GM23248 (cell line): ENCODE data around the gene OTOA. TPM values are rescaled to one million over a fixed set of nuclear protein-coding genes. Genes with fewer than 3 reads are reported as not detected.

Experiments used
- DNase-seq: peaks from one replicate; pipeline ENCODE4 v3.0.0-alpha.2; 2015
- H2AFZ ChIP-seq: fragments of 200-600 bp; sonication (generic); 2 replicates; pipeline ENCODE4 v1.6.1; 2016; ENCODE audit warnings: antibody characterized with exemption
- H3F3A ChIP-seq: fragments of 200-600 bp; sonication (generic); 2 replicates; pipeline ENCODE4 v1.6.1; 2016; ENCODE audit warnings: mild to moderate bottlenecking, antibody characterized with exemption, mixed run types; ENCODE audit not compliant: insufficient read depth
- H3K27ac ChIP-seq: fragments of 200-600 bp; sonication (generic); 2 replicates; pipeline ENCODE4 v1.5.1; 2016; ENCODE audit warnings: mild to moderate bottlenecking
- H3K27me3 ChIP-seq: fragments of 200-600 bp; sonication (generic); replicated peaks from 2 replicates; pipeline ENCODE4 v1.6.1; 2016; ENCODE audit warnings: mild to moderate bottlenecking; ENCODE audit not compliant: insufficient read depth
- H3K36me3 ChIP-seq: fragments of 200-600 bp; sonication (generic); 2 replicates; pipeline ENCODE4 v1.6.1; 2016; ENCODE audit warnings: low read depth, mild to moderate bottlenecking
- H3K4me1 ChIP-seq: fragments of 200-600 bp; sonication (generic); 2 replicates; pipeline ENCODE4 v1.6.1; 2016; ENCODE audit warnings: mild to moderate bottlenecking; ENCODE audit not compliant: insufficient read depth
- H3K4me2 ChIP-seq: fragments of 200-600 bp; sonication (generic); one replicate; pipeline ENCODE4 v1.6.1; 2016; ENCODE audit warnings: mild to moderate bottlenecking; ENCODE audit not compliant: unreplicated experiment
- H3K4me3 ChIP-seq: fragments of 200-600 bp; sonication (generic); 2 replicates; pipeline ENCODE4 v1.5.1; 2016; ENCODE audit warnings: mild to moderate bottlenecking
- H3K79me2 ChIP-seq: fragments of 200-600 bp; sonication (generic); 2 replicates; pipeline ENCODE4 v1.6.1; 2016; ENCODE audit warnings: mild to moderate bottlenecking; ENCODE audit not compliant: insufficient read depth
- H3K9ac ChIP-seq: fragments of 200-600 bp; sonication (generic); 2 replicates; pipeline ENCODE4 v1.6.1; 2016; ENCODE audit warnings: mild to moderate bottlenecking
- H3K9me2 ChIP-seq: fragments of 200-600 bp; sonication (generic); 2 replicates; pipeline ENCODE4 v1.6.1; 2016; ENCODE audit warnings: mixed run types, mild to moderate bottlenecking, moderate library complexity; ENCODE audit not compliant: insufficient read depth
- H3K9me3 ChIP-seq: fragments of 200-600 bp; sonication (generic); one replicate; pipeline ENCODE4 v1.6.1; 2017; ENCODE audit warnings: low read depth
- H4K20me1 ChIP-seq: fragments of 200-600 bp; sonication (generic); 2 replicates; pipeline ENCODE4 v1.6.0; 2016; ENCODE audit not compliant: insufficient read depth
- EZH2 ChIP-seq: fragments of 200-600 bp; sonication (generic); IDR thresholded peaks from 2 replicates; pipeline ENCODE4 v1.6.1; 2018; ENCODE audit warnings: antibody characterized with exemption, mild to moderate bottlenecking; ENCODE audit not compliant: insufficient read depth, poor library complexity, severe bottlenecking
- EZH2phosphoT487 ChIP-seq: fragments of 200-600 bp; sonication (generic); IDR thresholded peaks from 2 replicates; pipeline ENCODE4 v1.6.1; 2018; ENCODE audit warnings: antibody characterized with exemption, moderate library complexity, mild to moderate bottlenecking, low read depth; ENCODE audit not compliant: insufficient read depth
- WGBS, 2 experiments: methylation state at CpG; one replicate each; pipeline ENCODE4 v1.1.6; 2015 to 2017; ENCODE audit warnings: low lambda C conversion rate in 2 of 2, low coverage in 1 of 2; ENCODE audit errors: missing lambda C conversion rate in 2 of 2; 5-methylcytosine and 5-hydroxymethylcytosine counted together
- in situ Hi-C: fragments of 300-500 bp; cut with MboI; formaldehyde crosslinking; loops from 2 replicates; pipeline ENCODE4 v1.15.0; 2020
- polyA plus RNA-seq: library from polyadenylated mRNA; unstranded; fragments of >200 nt; fragmentation: Nextera tagmentation; extraction: Ambion mirVana; gene quantifications from 2 replicates; pipeline ENCODE4 v1.2.1, GENCODE V29; 2016
- total RNA-seq: library from RNA; depleted of rRNA; stranded (reverse); fragments of >200 nt; shearing (Covaris generic); gene quantifications from 2 replicates; pipeline ENCODE4 v1.2.3, GENCODE V29; 2014

The OTOA gene
- total and polyA plus RNA-seq, 2 experiments from 2014 or later = not detected

GRCh38 chr16:21643785-21644184 lies 20.0 kb upstream of the OTOA start:
- Histone ChIP-seq H4K20me1 (no peaks in the 10 kb centered on the region), H3K79me2 (peaks cover 97% of the 10 kb centered on the region), H3K4me1 (peaks cover 61% of the 10 kb centered on the region), H3K9ac (no peak overlapping the region), H3K4me3 (no peak overlapping the region), H3K36me3 (no peaks in the 10 kb centered on the region), H3K27ac (no peak overlapping the region), H3K4me2 (no peak overlapping the region), H3K9me3 (no peaks in the 10 kb centered on the region), H3K27me3 (no peaks in the 10 kb centered on the region), H2AFZ (no peak overlapping the region), H3F3A (peaks cover 33% of the 10 kb centered on the region), H3K9me2 (no peaks in the 10 kb centered on the region)
- in situ Hi-C loops = no loop called here
- WGBS, 2 experiments = 97 to 98% methylated on average over 3 of the region's 3 CpGs
- no peak for TF ChIP-seq EZH2phosphoT487
- no peak for TF ChIP-seq EZH2
- DNase-seq = no peak

- peaks cover 52% of the 10 kb centered on the region for H3K4me1 ChIP-seq
- TF ChIP-seq EZH2 (no peak), EZH2phosphoT487 (no peak)
- H4K20me1 ChIP-seq = no peaks in the 10 kb centered on the region
- H3K79me2 ChIP-seq = peaks cover 98% of the 10 kb centered on the region
- H3K36me3 ChIP-seq = no peaks in the 10 kb centered on the region
- no peaks in the 10 kb centered on the region for H3K9me2 ChIP-seq
- H3K27me3 ChIP-seq = no peaks in the 10 kb centered on the region
- peak overlapping the region; percentile 74 for H3K9ac ChIP-seq
- DNase-seq = no peak
- peaks cover 24% of the 10 kb centered on the region; the same call in 1 of the 2 replicates for H3F3A ChIP-seq
- peak overlapping the region; percentile 66 for H3K4me3 ChIP-seq
- in situ Hi-C loops = no loop called here
- H3K9me3 ChIP-seq = no peaks in the 10 kb centered on the region
- peak overlapping the region; percentile 81 for H3K4me2 ChIP-seq
- 95 to 96% methylated on average over 4 of the region's 4 CpGs for WGBS, 2 experiments
- peak overlapping the region; percentile 73 for H3K27ac ChIP-seq
- H2AFZ ChIP-seq = peak overlapping the region; percentile 55
These were observed 19.1 kb upstream of the OTOA start for GRCh38 chr16:21644674-21645073.

GRCh38 chr16:21645261-21645721 lies 18.5 kb upstream of the OTOA start:
- WGBS, 2 experiments = 57 to 58% methylated on average over 9 of the region's 9 CpGs
- H3K4me2 ChIP-seq = peak overlapping the region; percentile 81
- H3K9ac ChIP-seq = peak overlapping the region; percentile 74
- H3K4me3 ChIP-seq = peak overlapping the region; percentile 66
- peak overlapping the region; percentile 73 for H3K27ac ChIP-seq
- H3K9me2 ChIP-seq = no peaks in the 10 kb centered on the region
- in situ Hi-C loops = no loop called here
- H3F3A ChIP-seq = peaks cover 24% of the 10 kb centered on the region; the same call in 1 of the 2 replicates
- DNase-seq = peak; percentile 60
- peak overlapping the region; percentile 55 for H2AFZ ChIP-seq
- H3K9me3 ChIP-seq = no peaks in the 10 kb centered on the region
- peaks cover 46% of the 10 kb centered on the region for H3K4me1 ChIP-seq
- no peaks in the 10 kb centered on the region for H3K36me3 ChIP-seq
- no peak for TF ChIP-seq EZH2phosphoT487
- no peak for TF ChIP-seq EZH2
- no peaks in the 10 kb centered on the region for H3K27me3 ChIP-seq
- peaks cover 98% of the 10 kb centered on the region for H3K79me2 ChIP-seq
- no peaks in the 10 kb centered on the region for H4K20me1 ChIP-seq

GRCh38 chr16:21646091-21646490 lies 17.7 kb upstream of the OTOA start:
- Histone ChIP-seq H3K4me3 (peak overlapping the region; percentile 66), H3F3A (peaks cover 21% of the 10 kb centered on the region; the same call in 1 of the 2 replicates), H3K9me2 (no peaks in the 10 kb centered on the region), H3K27ac (peak overlapping the region; percentile 73), H3K9ac (peak overlapping the region; percentile 74), H3K79me2 (peaks cover 100% of the 10 kb centered on the region), H3K4me2 (peak overlapping the region; percentile 81), H4K20me1 (no peaks in the 10 kb centered on the region), H3K27me3 (no peaks in the 10 kb centered on the region), H3K4me1 (peaks cover 42% of the 10 kb centered on the region), H2AFZ (no peak overlapping the region), H3K9me3 (no peaks in the 10 kb centered on the region), H3K36me3 (no peaks in the 10 kb centered on the region)
- WGBS, 2 experiments = 57 to 64% methylated on average over 5 of the region's 5 CpGs
- in situ Hi-C loops = no loop called here
- DNase-seq = peak; percentile 41
- no peak for TF ChIP-seq EZH2phosphoT487
- no peak for TF ChIP-seq EZH2
